H1 (cell line): ENCODE measurements around the gene DCHS1. TPM values are rescaled to one million over a fixed set of nuclear protein-coding genes. Genes with fewer than 3 reads are reported as not detected.

Source experiments
- CTCF ChIA-PET: fragments of 300-600 bp; sonication (Branson Sonifier 250); formaldehyde crosslinking; loops from one replicate; lab custom pipeline; 2021; ENCODE audit not compliant: partially characterized antibody; lab: Charles Lee
- POLR2A ChIA-PET: fragments of 300-600 bp; sonication (Branson Sonifier 250); formaldehyde crosslinking; loops from one replicate; lab custom pipeline; 2021; ENCODE audit warnings: inconsistent platforms; ENCODE audit not compliant: partially characterized antibody; lab: Charles Lee
- DNase-seq, 2 experiments: peaks; one replicate each; pipeline versions ENCODE4 v3.0.0 to v3.0.0-alpha.2; 2010 to 2022; ENCODE audit warnings: low spot score in 2 of 2, low read depth in 1 of 2, mixed read lengths in 1 of 2
- FAIRE-seq: peaks from 2 replicates; lab custom pipeline; 2011; peaks lifted over from hg19 to GRCh38; lab: Jason Lieb, UNC
- H2AFZ ChIP-seq: 2 replicates; pipeline ENCODE4 v1.8.1; 2012; ENCODE audit warnings: low read length, inconsistent platforms
- H2AK5ac ChIP-seq: 2 replicates; pipeline ENCODE4 v1.6.1; 2013; ENCODE audit warnings: low read depth, low read length
- H2BK120ac ChIP-seq: replicated peaks from 2 replicates; pipeline ENCODE3; 2013; ENCODE audit warnings: low read depth, low read length, inconsistent platforms
- H2BK12ac ChIP-seq: 2 replicates; pipeline ENCODE4 v1.6.1; 2013; ENCODE audit warnings: low read depth, low read length
- H2BK15ac ChIP-seq: 2 replicates; pipeline ENCODE4 v1.6.1; 2013; ENCODE audit warnings: low read length
- H2BK20ac ChIP-seq: 2 replicates; pipeline ENCODE4 v1.6.1; 2013; ENCODE audit warnings: low read length
- H2BK5ac ChIP-seq: 2 replicates; pipeline ENCODE4 v1.6.1; 2013; ENCODE audit warnings: low read depth, low read length
- H3K14ac ChIP-seq: 2 replicates; pipeline ENCODE4 v1.6.1; 2013; ENCODE audit warnings: inconsistent platforms; ENCODE audit not compliant: insufficient read length
- H3K18ac ChIP-seq: 2 replicates; pipeline ENCODE4 v1.6.1; 2013; ENCODE audit warnings: low read length; ENCODE audit errors: extremely low read depth
- H3K23ac ChIP-seq: 2 replicates; pipeline ENCODE4 v1.6.1; 2013; ENCODE audit warnings: inconsistent platforms; ENCODE audit not compliant: insufficient read length
- H3K23me2 ChIP-seq: 2 replicates; pipeline ENCODE4 v1.6.1; 2013; ENCODE audit warnings: low read depth, low read length
- H3K27ac ChIP-seq: 2 replicates; pipeline ENCODE4 v1.6.1; 2011; ENCODE audit warnings: low read depth, low read length, inconsistent platforms
- H3K27me3 ChIP-seq, 4 experiments: replicated peaks in 1 of 4; 1 replicate in 1 of 4; 2 replicates in 3 of 4; pipeline versions ENCODE4 v1.6.1 to v1.8.1; 2011 to 2013; ENCODE audit warnings: low read length in 3 of 4, mild to moderate bottlenecking in 3 of 4, inconsistent platforms in 2 of 4, mixed read lengths in 2 of 4, moderate library complexity in 1 of 4; ENCODE audit not compliant: control insufficient read depth in 3 of 4, insufficient read depth in 3 of 4; ENCODE audit errors: extremely low read depth in 1 of 4
- H3K36me3 ChIP-seq, 4 experiments: 2 replicates each; pipeline versions ENCODE4 v1.6.1 to v1.8.1; 2011 to 2013; ENCODE audit warnings: mild to moderate bottlenecking in 4 of 4, low read length in 3 of 4, moderate library complexity in 2 of 4, control low read depth in 1 of 4, inconsistent platforms in 1 of 4; ENCODE audit not compliant: insufficient read depth in 4 of 4, control insufficient read depth in 2 of 4
- H3K4ac ChIP-seq: replicated peaks from 2 replicates; pipeline ENCODE3; 2013; ENCODE audit warnings: low read length, low read depth, mixed read lengths, inconsistent platforms; ENCODE audit not compliant: insufficient read length
- H3K4me1 ChIP-seq, 4 experiments: replicated peaks in 1 of 4; 1 replicate in 1 of 4; 2 replicates in 3 of 4; pipeline versions ENCODE4 v1.6.1 to v1.8.1; 2011 to 2013; ENCODE audit warnings: low read length in 3 of 4, inconsistent platforms in 2 of 4, mixed read lengths in 1 of 4; ENCODE audit not compliant: insufficient read depth in 4 of 4, control insufficient read depth in 3 of 4
- H3K4me2 ChIP-seq, 2 experiments: 2 replicates each; pipeline versions ENCODE4 v1.6.1 to v1.8.1; 2011 to 2013; ENCODE audit warnings: low read depth in 2 of 2, low read length in 2 of 2, control low read depth in 1 of 2, inconsistent platforms in 1 of 2, mild to moderate bottlenecking in 1 of 2; ENCODE audit not compliant: insufficient read depth in 1 of 2
- H3K4me3 ChIP-seq, 4 experiments: fragments of 200-600, 300-600 bp in 1 of 4; sonication (generic), shearing (Covaris generic), sonication (Bioruptor Twin) in 1 of 4; 2 replicates each; pipeline versions ENCODE4 v1.5.1 to v1.8.1; 2011 to 2016; ENCODE audit warnings: low read length in 4 of 4, low read depth in 3 of 4, control low read depth in 2 of 4, inconsistent platforms in 2 of 4, mild to moderate bottlenecking in 2 of 4, mixed read lengths in 1 of 4, moderate library complexity in 1 of 4; ENCODE audit not compliant: insufficient read depth in 2 of 4; ENCODE audit errors: extremely low read depth in 1 of 4
- H3K56ac ChIP-seq: replicated peaks from 2 replicates; pipeline ENCODE3; 2013; ENCODE audit warnings: low read depth, mild to moderate bottlenecking, mixed read lengths, low read length, inconsistent platforms; ENCODE audit not compliant: insufficient read length
- H3K79me1 ChIP-seq: 2 replicates; pipeline ENCODE4 v1.6.1; 2013; ENCODE audit warnings: low read depth, low read length, control low read depth
- H3K79me2 ChIP-seq, 2 experiments: 2 replicates each; pipeline versions ENCODE4 v1.6.1 to v1.8.1; 2012 to 2013; ENCODE audit warnings: low read length in 2 of 2, mild to moderate bottlenecking in 2 of 2, inconsistent platforms in 1 of 2; ENCODE audit not compliant: insufficient read depth in 2 of 2, control insufficient read depth in 1 of 2
- H3K9ac ChIP-seq, 4 experiments: replicated peaks in 1 of 4; 1 replicate in 1 of 4; 2 replicates in 3 of 4; pipeline versions ENCODE4 v1.6.1 to v1.8.1; 2011 to 2013; ENCODE audit warnings: low read depth in 3 of 4, low read length in 3 of 4, control low read depth in 2 of 4, mild to moderate bottlenecking in 2 of 4, moderate library complexity in 2 of 4, inconsistent platforms in 1 of 4; ENCODE audit errors: extremely low read depth in 1 of 4
- H3K9me3 ChIP-seq, 2 experiments: 2 replicates each; pipeline versions ENCODE4 v1.6.1 to v1.8.1; 2012 to 2013; ENCODE audit warnings: mild to moderate bottlenecking in 2 of 2, moderate library complexity in 2 of 2, control low read depth in 1 of 2, inconsistent platforms in 1 of 2, low read depth in 1 of 2, low read length in 1 of 2, mixed read lengths in 1 of 2; ENCODE audit not compliant: insufficient read depth in 2 of 2
- H4K20me1 ChIP-seq, 2 experiments: replicated peaks in 1 of 2; 2 replicates each; pipeline versions ENCODE3 to v1.8.1; 2011 to 2013; ENCODE audit warnings: inconsistent platforms in 2 of 2, low read length in 2 of 2, mild to moderate bottlenecking in 1 of 2; ENCODE audit not compliant: insufficient read depth in 2 of 2, control insufficient read depth in 1 of 2
- H4K5ac ChIP-seq: 2 replicates; pipeline ENCODE4 v1.6.1; 2013; ENCODE audit warnings: low read length, low read depth, mixed read lengths, inconsistent platforms; ENCODE audit not compliant: insufficient read length
- H4K8ac ChIP-seq: 2 replicates; pipeline ENCODE4 v1.8.0; 2013; ENCODE audit warnings: mild to moderate bottlenecking, moderate library complexity, low read length, inconsistent platforms; ENCODE audit not compliant: insufficient read depth; ENCODE audit errors: extremely low read depth
- H4K91ac ChIP-seq: replicated peaks from 2 replicates; pipeline ENCODE3; 2013; ENCODE audit warnings: low read length, mixed read lengths, inconsistent platforms; ENCODE audit not compliant: insufficient read length
- FOSL1 ChIP-seq: IDR thresholded peaks from 2 replicates; pipeline ENCODE4 v1.6.1; 2011; ENCODE audit warnings: mild to moderate bottlenecking, low read depth, low read length, moderate library complexity; ENCODE audit not compliant: insufficient read depth
- GABPA ChIP-seq: IDR thresholded peaks from 2 replicates; pipeline ENCODE4 v1.6.1; 2011; ENCODE audit warnings: mild to moderate bottlenecking, low read length, moderate library complexity, borderline replicate concordance; ENCODE audit not compliant: insufficient read depth
- HDAC2 ChIP-seq, 2 experiments: fragments of 300-600 bp in 1 of 2; sonication (generic) in 1 of 2; IDR thresholded peaks; 2 replicates each; pipeline ENCODE4 v1.6.1; 2011 to 2012; ENCODE audit warnings: low read depth in 2 of 2, low read length in 2 of 2, mild to moderate bottlenecking in 2 of 2, moderate library complexity in 2 of 2, borderline replicate concordance in 1 of 2, inconsistent platforms in 1 of 2
- MAFK ChIP-seq: IDR thresholded peaks from 2 replicates; pipeline ENCODE4 v1.6.1; 2012; ENCODE audit warnings: low read depth, mild to moderate bottlenecking, improper control_type of control experiment, low read length
- RAD21 ChIP-seq, 2 experiments: IDR thresholded peaks in 1 of 2; conservative IDR thresholded peaks in 1 of 2; 2 replicates each; pipeline ENCODE4 v1.6.1; 2011; ENCODE audit warnings: low read depth in 2 of 2, low read length in 2 of 2, improper control_type of control experiment in 1 of 2, inconsistent platforms in 1 of 2, mild to moderate bottlenecking in 1 of 2, moderate library complexity in 1 of 2
- ZNF274 ChIP-seq: IDR thresholded peaks from 2 replicates; pipeline ENCODE4 v1.7.0; 2012; ENCODE audit warnings: low read length, borderline replicate concordance; ENCODE audit errors: extremely low read depth
- WGBS, 2 experiments: shearing (Covaris generic) in 1 of 2; methylation state at CpG; one replicate each; pipeline versions ENCODE4 v1.1.6 to v1.1.7; 2013 to 2015; ENCODE audit warnings: low lambda C conversion rate in 2 of 2, mixed read lengths in 2 of 2, inconsistent platforms in 1 of 2, low coverage in 1 of 2, missing lambda C conversion rate in 1 of 2; ENCODE audit not compliant: insufficient replicate concordance in 2 of 2, insufficient coverage in 1 of 2, insufficient read length in 1 of 2; ENCODE audit errors: extremely low coverage in 1 of 2, missing lambda C conversion rate in 1 of 2; 5-methylcytosine and 5-hydroxymethylcytosine counted together
- polyA plus RNA-seq, 7 experiments: library from polyadenylated mRNA; depleted of rRNA in 3 of 7; stranded (reverse) in 5 of 7; unstranded in 2 of 7; fragments of >200 nt in 5 of 7; fragments of 200-250 nt in 2 of 7; gene quantifications; 1 replicate in 5 of 7; 2 replicates in 1 of 7; 4 replicates in 1 of 7; pipeline versions ENCODE4 v1.2.1 to v1.2.3, GENCODE V29; 2011 to 2013; ENCODE audit warnings: missing spikeins in 2 of 7, mixed read lengths in 2 of 7
- total RNA-seq: library from RNA; stranded (reverse); fragmentation: NEBNext Ultra II Directional; extraction: Animal tissue kit (Norgen Biotek cat#: 25700); gene quantifications from 2 replicates; pipeline ENCODE4 v1.2.1, GENCODE V29; 2021
- TF ChIP-seq, protein P1 (sequence below): IDR thresholded peaks from 2 replicates; pipeline ENCODE4 v1.6.1; 2012; ENCODE audit warnings: inconsistent platforms
- TF ChIP-seq, protein P2 (sequence below): IDR thresholded peaks from 2 replicates; pipeline ENCODE4 v1.6.1; 2011; ENCODE audit warnings: low read length, improper control_type of control experiment

DCHS1 gene
- total and polyA plus RNA-seq, 2 of the 8 experiments (the other 6 are each of a cell fraction or from before 2014, with no cell fraction given) = 8.2 to 10.5 TPM

DNA sequence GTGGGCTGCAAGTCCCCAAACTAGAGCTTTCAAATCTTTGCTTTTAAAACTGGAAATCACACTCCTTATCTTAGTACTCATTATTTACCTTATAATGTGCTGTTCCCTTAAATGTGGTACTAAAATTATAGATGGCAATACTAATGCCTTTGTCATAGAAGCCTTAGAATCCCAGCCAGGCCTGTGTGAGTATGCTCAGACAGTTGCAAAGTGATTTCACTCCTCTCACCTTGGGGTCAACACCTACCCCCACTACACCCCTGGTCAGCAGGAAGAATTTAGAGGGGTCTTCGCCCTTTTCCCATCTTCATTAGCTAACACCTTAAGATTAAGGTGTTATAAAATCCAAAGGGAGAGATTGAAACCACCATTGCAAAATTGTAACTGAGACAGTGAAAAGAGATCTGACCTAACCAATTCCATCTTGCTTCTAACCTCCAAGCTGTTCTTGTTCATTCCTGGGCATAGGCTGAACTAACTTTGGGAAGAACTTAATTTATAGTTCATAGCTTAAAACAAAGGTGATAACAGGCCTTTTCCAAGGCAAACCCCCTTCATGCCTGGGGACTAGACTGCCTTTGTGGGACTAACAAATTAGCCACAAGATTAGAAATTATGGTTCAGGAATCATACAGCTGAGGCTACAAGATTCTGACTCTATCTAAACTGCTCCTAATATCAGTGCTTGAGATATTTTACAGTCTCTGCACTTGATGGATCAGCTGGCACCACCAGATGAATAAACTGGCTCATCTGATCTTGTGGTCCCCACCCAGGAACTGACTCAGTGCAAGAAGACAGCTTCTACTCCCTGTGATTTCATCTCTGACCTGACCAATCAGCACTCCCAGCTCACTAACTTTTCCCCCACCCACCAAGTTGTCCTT, 38.0 kb upstream of the DCHS1 start:
- Histone ChIP-seq H3K79me2 (no peaks in the 10 kb centered on the region), H2BK20ac (no peak overlapping the region), H3K23me2 (no peaks in the 10 kb centered on the region), H3K23ac (no peak overlapping the region), H3K79me1 (no peaks in the 10 kb centered on the region), H4K91ac (no peak overlapping the region), H3K27me3 (no peaks in the 10 kb centered on the region; a peak in 1 of 7 replicates), H3K4me3 (no peak overlapping the region), H3K14ac (no peak overlapping the region), H2AK5ac (no peak overlapping the region), H4K5ac (no peak overlapping the region), H3K18ac (no peak overlapping the region), H4K20me1 (no peaks in the 10 kb centered on the region), H2BK5ac (no peak overlapping the region), H3K9me3 (no peaks in the 10 kb centered on the region), H2BK120ac (no peak overlapping the region), H3K4me2 (no peak overlapping the region), H3K36me3 (no peaks in the 10 kb centered on the region), H3K27ac (no peak overlapping the region), H4K8ac (no peak overlapping the region), H3K9ac (no peak overlapping the region), H3K56ac (no peak overlapping the region), H2AFZ (no peak overlapping the region), H3K4ac (no peak overlapping the region), H3K4me1 (no peaks in the 10 kb centered on the region), H2BK12ac (no peak overlapping the region), H2BK15ac (no peak overlapping the region)
- FAIRE-seq = no peak
- no peak for DNase-seq
- ChIA-PET CTCF (interaction anchor here (0.7 to 3.4 kb wide), 8 partner anchors 10 to 283 kb away, joined by 3 to 13 read pairs (median 3); partner anchors contain the start of genes MRPL17 and TPP1), POLR2A (interaction anchor here (1.2 kb wide), 1 partner anchor 82 kb away, joined by 3 read pairs; the partner anchor contains the start of gene TAF10)
- WGBS, 2 experiments = 67% methylated on average over 1 of the region's 1 CpG; no CpG with 5 or more reads in 1 of the 2 experiments
- TF ChIP-seq, protein P1, sequence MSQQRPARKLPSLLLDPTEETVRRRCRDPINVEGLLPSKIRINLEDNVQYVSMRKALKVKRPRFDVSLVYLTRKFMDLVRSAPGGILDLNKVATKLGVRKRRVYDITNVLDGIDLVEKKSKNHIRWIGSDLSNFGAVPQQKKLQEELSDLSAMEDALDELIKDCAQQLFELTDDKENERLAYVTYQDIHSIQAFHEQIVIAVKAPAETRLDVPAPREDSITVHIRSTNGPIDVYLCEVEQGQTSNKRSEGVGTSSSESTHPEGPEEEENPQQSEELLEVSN = no peak
- no peak for TF ChIP-seq FOSL1
- TF ChIP-seq HDAC2 (IDR thresholded peaks at IDR 0.05; ENCODE audit: borderline replicate concordance in 1 of 2, low read depth in 2 of 2, low read length in 2 of 2) = no peak
- TF ChIP-seq ZNF274 = no peak
- no peak for TF ChIP-seq RAD21 (IDR thresholded peaks at IDR 0.05 in 1 of 2, conservative IDR thresholded peaks at IDR 0.05 in 1 of 2; ENCODE audit: low read depth in 2 of 2, low read length in 2 of 2)
- TF ChIP-seq, protein P2, sequence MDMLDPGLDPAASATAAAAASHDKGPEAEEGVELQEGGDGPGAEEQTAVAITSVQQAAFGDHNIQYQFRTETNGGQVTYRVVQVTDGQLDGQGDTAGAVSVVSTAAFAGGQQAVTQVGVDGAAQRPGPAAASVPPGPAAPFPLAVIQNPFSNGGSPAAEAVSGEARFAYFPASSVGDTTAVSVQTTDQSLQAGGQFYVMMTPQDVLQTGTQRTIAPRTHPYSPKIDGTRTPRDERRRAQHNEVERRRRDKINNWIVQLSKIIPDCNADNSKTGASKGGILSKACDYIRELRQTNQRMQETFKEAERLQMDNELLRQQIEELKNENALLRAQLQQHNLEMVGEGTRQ = no peak
- no peak for TF ChIP-seq MAFK
- no peak for TF ChIP-seq GABPA
